NCI-H1105 treated with DMSO at 0.1 percent for 48 hours (cell line): Measurements from ENCODE around the gene TBC1D22B.
"Not testable (repeated sequence)": the region's sequence is repeated elsewhere in the genome, so short reads cannot be mapped to it uniquely, and the experiment has no call there.

Experiments
- DNase-seq: peaks from one replicate; lab custom pipeline; 2025; lab: John Stamatoyannopoulos, UW

The TBC1D22B gene

DNA sequence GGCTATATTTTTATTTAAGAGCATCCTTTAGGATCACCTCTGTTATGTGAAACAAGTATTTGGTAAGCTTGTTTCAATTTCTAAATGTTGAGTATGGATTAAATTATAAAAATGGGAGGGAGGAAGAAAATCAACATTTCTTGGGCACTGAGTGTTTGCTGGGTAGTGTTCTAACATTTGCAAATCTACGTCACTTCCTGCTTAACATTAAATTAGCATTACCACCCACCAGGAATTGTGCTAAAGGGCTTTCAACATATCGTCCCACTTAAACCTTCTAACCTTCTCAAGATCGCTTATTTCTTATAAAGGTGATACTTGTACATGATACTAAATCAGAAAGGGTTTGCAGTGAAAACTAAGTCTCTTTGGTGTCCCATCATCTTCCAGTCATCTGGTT, 8.3 kb downstream of the TBC1D22B start:
- no peak for DNase-seq

- no peak for DNase-seq
Measured at GRCh38 chr6:37269105-37269504, 11.5 kb downstream of the TBC1D22B start.

- no peak for DNase-seq
Measured at GRCh38 chr6:37272834-37273566, 15.4 kb downstream of the TBC1D22B start.

DNA sequence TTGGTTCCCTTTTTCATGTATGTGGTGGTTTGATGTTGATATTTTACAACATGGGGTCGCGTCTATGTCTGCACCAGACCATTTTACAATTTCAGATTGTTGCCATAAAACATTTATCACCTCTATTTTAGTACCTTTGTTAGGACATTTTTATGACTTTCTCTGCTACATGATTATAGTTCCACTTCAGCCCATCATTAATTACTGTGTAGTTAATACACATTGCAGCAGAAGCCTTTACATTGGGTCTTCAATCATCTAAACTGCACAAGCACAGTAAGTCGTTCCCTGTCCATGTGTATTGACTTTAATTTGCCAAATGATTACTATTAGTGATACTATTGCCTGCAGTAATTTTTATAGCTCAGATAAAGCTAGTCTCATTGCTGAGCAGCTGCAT, 16.1 kb downstream of the TBC1D22B start:
- DNase-seq: peak; percentile 5

GRCh38 chr6:37275350-37275749, 17.8 kb downstream of the TBC1D22B start:
- DNase-seq: no peak

DNA sequence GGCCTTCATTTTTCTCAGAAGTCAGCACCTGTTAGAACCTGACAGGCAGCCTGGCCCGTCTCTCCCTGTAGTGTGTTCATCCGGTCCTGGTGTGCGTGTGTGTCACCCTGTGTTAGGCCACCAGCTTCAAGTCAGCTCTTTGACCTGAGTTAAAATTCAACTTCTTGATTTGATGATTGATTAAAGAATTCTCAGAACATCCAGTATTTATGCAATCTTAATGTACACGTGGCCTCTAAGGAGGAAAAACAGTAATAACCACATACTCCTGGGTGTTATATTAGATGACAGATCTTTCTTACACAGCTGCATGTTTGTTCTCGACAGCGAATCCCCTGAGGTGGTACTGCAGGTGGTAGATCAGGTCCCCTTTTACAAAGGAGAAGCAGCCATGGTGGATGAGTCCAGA, 19.4 kb downstream of the TBC1D22B start:
- no peak for DNase-seq

GRCh38 chr6:37279366-37280134, 22.0 kb downstream of the TBC1D22B start:
- DNase-seq: no peak

- no peak for DNase-seq
Measured at GRCh38 chr6:37280162-37280887, 22.8 kb downstream of the TBC1D22B start.

DNA sequence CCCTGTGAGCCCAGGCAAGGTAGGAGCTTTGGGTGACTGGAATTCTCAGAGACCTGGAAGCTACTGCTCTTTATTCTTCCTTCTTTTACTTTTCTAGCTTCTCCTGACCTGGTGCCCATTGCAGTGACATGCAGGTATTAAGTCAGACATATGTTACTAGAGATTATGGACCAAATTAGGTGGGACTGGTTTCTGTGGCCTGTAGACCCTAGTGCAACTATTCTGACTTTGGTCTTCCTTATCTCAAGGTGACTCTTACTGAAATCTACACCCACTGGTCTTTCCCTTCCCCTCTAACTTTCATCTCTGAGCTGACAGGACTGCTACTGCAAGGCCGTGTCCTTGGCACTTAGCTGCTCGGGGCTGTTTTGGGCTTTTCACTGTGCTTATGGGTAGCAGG, 24.8 kb downstream of the TBC1D22B start:
- no peak for DNase-seq

- no peak for DNase-seq
Measured at GRCh38 chr6:37283268-37283667, 25.7 kb downstream of the TBC1D22B start.

- DNase-seq: no peak
Measured at GRCh38 chr6:37283671-37284151, 26.1 kb downstream of the TBC1D22B start.

DNA sequence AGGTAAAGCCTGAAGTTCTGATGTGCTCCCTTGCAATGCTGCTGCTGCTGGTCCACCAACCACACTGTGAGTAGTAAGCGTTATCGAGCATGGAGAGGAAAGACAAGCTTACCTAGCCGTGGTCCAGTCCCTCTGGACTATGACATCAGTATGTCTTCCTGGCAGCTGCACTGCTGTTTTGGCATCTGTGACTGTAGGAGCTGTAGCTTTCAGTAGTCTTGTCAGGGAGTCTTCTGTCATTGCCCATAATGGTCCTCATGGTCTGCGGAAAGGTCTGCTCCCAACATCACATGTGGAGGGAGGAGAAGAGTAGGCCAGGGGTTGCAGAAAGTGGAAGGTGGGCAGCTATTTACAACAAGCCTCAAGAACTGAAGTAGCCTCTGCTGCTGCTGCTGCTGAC, 27.2 kb downstream of the TBC1D22B start:
- DNase-seq: no peak

- DNase-seq: no peak
Measured at GRCh38 chr6:37285861-37286311, 28.3 kb downstream of the TBC1D22B start.

DNA sequence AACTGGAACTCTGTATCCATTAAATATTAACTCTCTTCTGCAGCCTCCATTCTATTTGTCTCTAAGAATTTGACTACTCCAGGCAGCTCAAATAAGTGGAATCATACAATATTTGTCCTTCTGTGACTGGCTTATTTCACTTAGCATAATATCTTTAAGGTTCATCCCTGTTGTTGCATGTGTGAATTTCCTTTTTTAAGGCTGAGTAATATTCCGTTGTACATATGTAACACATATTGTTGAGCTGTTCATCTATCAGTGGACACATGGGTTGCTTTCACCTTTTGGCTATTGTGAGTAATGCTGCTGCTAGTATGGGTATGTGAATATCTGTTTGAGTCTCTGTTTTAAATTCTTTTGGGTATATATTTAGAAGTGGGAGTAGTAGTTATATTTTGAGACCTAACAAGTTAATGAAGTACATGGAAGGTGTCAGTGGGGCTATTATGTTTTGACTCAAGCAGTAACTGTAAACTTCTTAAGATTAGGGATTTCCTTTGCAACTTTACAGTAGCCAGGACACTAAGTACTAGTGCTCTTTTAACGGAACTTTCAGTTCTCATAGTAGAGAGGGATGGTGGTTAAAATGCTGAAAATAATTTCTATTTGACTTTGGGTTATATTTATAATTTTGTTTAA, 30.1 kb downstream of the TBC1D22B start:
- no peak for DNase-seq

DNA sequence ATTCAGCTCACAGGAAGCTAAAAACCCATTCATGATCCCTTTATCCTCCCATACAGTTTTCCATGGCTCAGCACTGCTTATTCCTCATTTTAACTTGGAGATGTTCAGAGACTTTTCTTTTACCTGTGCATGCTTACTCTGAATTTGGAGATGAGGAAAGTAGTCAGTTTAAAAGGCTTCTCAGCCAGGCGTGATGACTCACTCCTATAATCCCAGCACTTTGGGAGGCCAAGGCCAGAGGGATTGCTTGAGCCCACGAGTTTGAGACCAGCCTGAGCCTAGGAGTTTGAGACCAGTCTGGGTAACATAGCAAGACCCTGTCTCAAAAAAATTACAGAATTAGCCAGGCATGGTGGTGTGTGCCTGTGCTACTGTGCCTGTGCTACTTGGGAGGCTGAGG, 30.7 kb downstream of the TBC1D22B start:
- no peak for DNase-seq

DNA sequence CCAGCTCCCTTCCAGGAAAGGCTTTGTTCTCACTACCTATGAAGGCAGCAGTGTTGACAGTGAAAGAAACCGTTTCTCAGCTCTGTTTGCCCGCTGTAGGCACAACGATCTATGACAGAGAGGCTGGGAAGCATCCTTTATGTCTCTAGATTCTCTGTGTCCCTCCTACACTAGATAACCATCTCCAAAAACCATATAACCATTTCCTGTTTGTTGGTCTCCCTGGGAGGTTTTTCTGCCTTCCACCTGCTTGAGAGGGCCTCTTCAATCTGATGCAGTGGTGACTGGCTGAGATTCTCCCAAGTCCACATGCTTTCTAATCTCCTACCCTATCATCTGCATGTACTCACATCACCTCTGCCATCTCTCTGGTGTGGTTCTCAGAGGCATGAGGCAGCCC, 32.4 kb downstream of the TBC1D22B start:
- no peak for DNase-seq

DNA sequence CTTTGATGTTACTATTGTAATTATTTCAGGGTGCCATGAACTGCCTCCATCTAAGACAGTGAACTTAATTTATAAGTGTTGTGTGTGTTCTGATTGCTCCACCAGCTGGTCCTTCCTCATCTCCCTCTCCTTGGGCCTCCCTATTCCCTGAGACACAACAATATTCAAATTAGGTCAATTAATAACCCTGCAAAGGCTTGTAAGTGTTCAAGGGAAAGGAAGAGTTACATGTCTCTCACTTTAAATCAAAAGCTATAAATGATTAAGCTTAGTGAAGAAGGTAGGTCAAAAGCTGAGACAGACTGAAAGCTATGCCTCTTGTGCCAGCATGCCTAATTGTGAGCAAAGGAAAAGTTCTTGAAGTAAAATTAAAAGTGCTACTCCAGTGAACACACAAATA, 35.9 kb downstream of the TBC1D22B start:
- no peak for DNase-seq

GRCh38 chr6:37297637-37298036, 40.1 kb downstream of the TBC1D22B start:
- DNase-seq: not testable (repeated sequence)

- DNase-seq: no peak
Measured at GRCh38 chr6:37298958-37299357, 41.4 kb downstream of the TBC1D22B start.

- DNase-seq: no peak
Measured at GRCh38 chr6:37299990-37300389, 42.4 kb downstream of the TBC1D22B start.

DNA sequence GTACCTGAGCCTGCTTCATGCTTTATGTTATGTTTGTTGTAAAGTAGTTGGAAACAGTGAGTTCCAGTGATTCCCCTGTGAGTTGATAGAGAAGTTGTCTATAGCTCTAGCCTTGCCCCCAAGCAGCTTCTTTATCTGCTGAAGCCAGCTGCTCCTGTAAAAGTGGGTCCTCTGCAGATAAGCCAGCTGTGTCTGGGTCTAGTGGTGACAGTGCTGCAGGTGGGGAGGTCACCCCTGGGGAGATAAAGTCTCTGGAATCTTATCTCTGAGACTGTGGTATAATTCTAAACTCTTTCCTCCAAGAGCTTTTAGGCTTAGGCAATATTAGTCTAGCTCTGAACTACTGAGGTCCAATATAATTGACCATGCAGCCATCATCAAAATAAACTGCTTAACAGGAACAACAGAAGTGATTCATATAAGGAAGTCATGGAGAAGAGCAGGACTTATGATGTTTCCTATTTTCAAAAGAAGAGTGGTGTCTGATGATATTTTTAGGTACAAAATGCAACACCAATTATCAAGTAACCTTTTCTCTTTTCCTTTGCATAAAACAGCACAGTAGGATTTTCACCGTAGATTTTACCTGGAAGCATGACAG, 44.6 kb downstream of the TBC1D22B start:
- DNase-seq: no peak
